IMR-90 (cell line): ENCODE measurements around the gene KNTC1. TPM values are rescaled to one million over a fixed set of nuclear protein-coding genes. Genes with fewer than 3 reads are reported as not detected.

Experiments
- ATAC-seq: fragments of 200-7000 bp; cut with Tn5 transposase; 2 replicates; pipeline ENCODE4 v1.9.1; 2020; ENCODE audit warnings: low read depth, mild to moderate bottlenecking, moderate library complexity
- BruUV-seq: library from RNA; stranded (reverse); fragments of 400-500 nt; replicated peaks from 2 replicates; lab custom pipeline; 2021; lab: Mats Ljungman, UMichigan
- CTCF ChIA-PET: fragments of 300-600 bp; formaldehyde crosslinking; extraction: SDS; loops from one replicate; lab custom pipeline; 2021; ENCODE audit warnings: antibody characterized with exemption; lab: Yijun Ruan, JAX
- POLR2A ChIA-PET: fragments of 300-600 bp; sonication (Branson Sonifier 250); formaldehyde crosslinking; loops from one replicate; lab custom pipeline; 2022; ENCODE audit warnings: antibody characterized with exemption; ENCODE audit not compliant: unreplicated experiment; lab: Charles Lee
- DNase-seq: peaks from one replicate; pipeline ENCODE4 v3.0.0; 2013
- H2AFZ ChIP-seq: replicated peaks from 2 replicates; pipeline ENCODE3; 2013; ENCODE audit warnings: low read length, mild to moderate bottlenecking; ENCODE audit not compliant: poor library complexity
- H2AK5ac ChIP-seq: 2 replicates; pipeline ENCODE4 v1.6.1; 2013; ENCODE audit warnings: low read depth, low read length, inconsistent platforms
- H2AK9ac ChIP-seq: replicated peaks from 2 replicates; pipeline ENCODE3; 2013; ENCODE audit warnings: mild to moderate bottlenecking, low read depth, low read length, moderate library complexity; ENCODE audit not compliant: poor library complexity
- H2BK120ac ChIP-seq: 2 replicates; pipeline ENCODE4 v1.6.1; 2013; ENCODE audit warnings: low read depth, low read length, inconsistent platforms
- H2BK15ac ChIP-seq: 3 replicates; pipeline ENCODE4 v1.6.1; 2013; ENCODE audit warnings: low read depth, low read length, inconsistent platforms
- H2BK20ac ChIP-seq: 2 replicates; pipeline ENCODE4 v1.6.1; 2013; ENCODE audit warnings: low read depth, mild to moderate bottlenecking, inconsistent platforms, low read length, moderate library complexity
- H2BK5ac ChIP-seq: 2 replicates; pipeline ENCODE4 v1.6.1; 2013; ENCODE audit warnings: mild to moderate bottlenecking, low read depth, low read length, inconsistent platforms; ENCODE audit not compliant: poor library complexity, severe bottlenecking
- H3K14ac ChIP-seq: replicated peaks from 2 replicates; pipeline ENCODE4 v1.6.1; 2013; ENCODE audit warnings: low read depth, low read length, inconsistent platforms
- H3K18ac ChIP-seq: 2 replicates; pipeline ENCODE4 v1.6.1; 2013; ENCODE audit warnings: low read depth, low read length, control low read depth
- H3K23ac ChIP-seq: 2 replicates; pipeline ENCODE4 v1.6.1; 2013; ENCODE audit warnings: low read depth, low read length, inconsistent platforms
- H3K27ac ChIP-seq: 2 replicates; pipeline ENCODE4 v1.5.1; 2013; ENCODE audit warnings: mild to moderate bottlenecking, control low read depth, low read length; ENCODE audit not compliant: insufficient read depth
- H3K27me3 ChIP-seq: 2 replicates; pipeline ENCODE4 v1.6.1; 2013; ENCODE audit warnings: low read length; ENCODE audit not compliant: control insufficient read depth, insufficient read depth
- H3K36me3 ChIP-seq: 2 replicates; pipeline ENCODE4 v1.6.1; 2013; ENCODE audit warnings: low read length, mixed read lengths; ENCODE audit not compliant: control insufficient read depth, insufficient read depth
- H3K4ac ChIP-seq: 2 replicates; pipeline ENCODE4 v1.6.1; 2013; ENCODE audit warnings: low read depth, low read length, inconsistent platforms
- H3K4me1 ChIP-seq: 2 replicates; pipeline ENCODE4 v1.6.1; 2013; ENCODE audit warnings: low read length, mixed read lengths; ENCODE audit not compliant: control insufficient read depth, insufficient read depth
- H3K4me2 ChIP-seq: 2 replicates; pipeline ENCODE4 v1.6.1; 2013; ENCODE audit warnings: low read depth, mild to moderate bottlenecking, control low read depth, low read length, moderate library complexity
- H3K4me3 ChIP-seq: 2 replicates; pipeline ENCODE4 v1.5.1; 2013; ENCODE audit warnings: low read depth, mild to moderate bottlenecking, control low read depth, low read length, moderate library complexity; ENCODE audit not compliant: insufficient read depth
- H3K56ac ChIP-seq: 2 replicates; pipeline ENCODE4 v1.6.1; 2013; ENCODE audit warnings: low read length, inconsistent platforms; ENCODE audit not compliant: insufficient read depth; ENCODE audit errors: extremely low read depth
- H3K79me1 ChIP-seq, 2 experiments: 2 replicates each; pipeline ENCODE4 v1.6.1; 2013; ENCODE audit warnings: low read length in 2 of 2, inconsistent platforms in 1 of 2, low read depth in 1 of 2
- H3K9ac ChIP-seq: 2 replicates; pipeline ENCODE4 v1.6.1; 2013; ENCODE audit warnings: low read depth, low read length, control low read depth
- H3K9me1 ChIP-seq: 2 replicates; pipeline ENCODE4 v1.6.1; 2013; ENCODE audit warnings: low read length, inconsistent platforms; ENCODE audit not compliant: insufficient read depth
- H3K9me3 ChIP-seq: 2 replicates; pipeline ENCODE4 v1.6.1; 2013; ENCODE audit warnings: low read length; ENCODE audit not compliant: control insufficient read depth, insufficient read depth
- H4K20me1 ChIP-seq: 2 replicates; pipeline ENCODE4 v1.6.1; 2013; ENCODE audit warnings: low read length, inconsistent platforms; ENCODE audit not compliant: insufficient read depth
- H4K5ac ChIP-seq: 2 replicates; pipeline ENCODE4 v1.6.1; 2013; ENCODE audit warnings: mild to moderate bottlenecking, low read depth, low read length, control low read depth
- H4K8ac ChIP-seq, 2 experiments: 2 replicates each; pipeline ENCODE4 v1.6.1; 2013; ENCODE audit warnings: low read depth in 2 of 2, low read length in 2 of 2, control low read depth in 1 of 2, inconsistent platforms in 1 of 2
- H4K91ac ChIP-seq: 2 replicates; pipeline ENCODE4 v1.6.1; 2013; ENCODE audit warnings: low read depth, low read length, inconsistent platforms; ENCODE audit not compliant: insufficient read depth
- BHLHE40 ChIP-seq: fragments of 150-350 bp; IDR thresholded peaks from 2 replicates; pipeline ENCODE4 v1.6.1; 2016; ENCODE audit warnings: mild to moderate bottlenecking, low read depth, low read length
- CEBPB ChIP-seq: IDR thresholded peaks from 2 replicates; pipeline ENCODE4 v1.6.1; 2012; ENCODE audit warnings: low read depth, low read length, improper control_type of control experiment
- CHD1 ChIP-seq: IDR thresholded peaks from 2 replicates; pipeline ENCODE4 v1.6.1; 2012; ENCODE audit warnings: low read depth, low read length, improper control_type of control experiment
- FOS ChIP-seq: fragments of 150-350 bp; IDR thresholded peaks from 2 replicates; pipeline ENCODE4 v1.6.1; 2016; ENCODE audit warnings: low read depth, low read length
- MAFK ChIP-seq: IDR thresholded peaks from 2 replicates; pipeline ENCODE4 v1.6.1; 2012; ENCODE audit warnings: low read depth, low read length, improper control_type of control experiment
- MXI1 ChIP-seq: IDR thresholded peaks from 2 replicates; pipeline ENCODE4 v1.6.1; 2012; ENCODE audit warnings: low read depth, mild to moderate bottlenecking, low read length, moderate library complexity, borderline replicate concordance
- RAD21 ChIP-seq: IDR thresholded peaks from 2 replicates; pipeline ENCODE4 v1.6.1; 2012; ENCODE audit warnings: low read length, improper control_type of control experiment
- WGBS, 2 experiments: methylation state at CpG; one replicate each; pipeline versions ENCODE4 v1.1.5 to v1.1.7; 2013; ENCODE audit warnings: missing lambda C conversion rate in 2 of 2; ENCODE audit not compliant: insufficient read length in 1 of 2; ENCODE audit errors: extremely low coverage in 2 of 2; 5-methylcytosine and 5-hydroxymethylcytosine counted together
- dilution Hi-C: fragments of 300-500 bp; cut with HindIII; formaldehyde crosslinking; loops from one replicate; pipeline ENCODE4 v1.14.3; 2018; ENCODE audit warnings: low sequenced_read_pairs; ENCODE audit not compliant: unreplicated experiment
- in situ Hi-C: fragments of 300-500 bp; cut with MboI; formaldehyde crosslinking; loops from 3 replicates; pipeline ENCODE4 v1.14.3; 2019; ENCODE audit warnings: low sequenced_read_pairs, inconsistent platforms, mixed read lengths
- intact Hi-C: fragments of 100-400 bp; cut with micrococcal nuclease; formaldehyde crosslinking; loops from 2 replicates; pipeline ENCODE4 v1.10.0; 2022
- polyA plus RNA-seq, 3 experiments: library from polyadenylated mRNA; depleted of rRNA; stranded (reverse); fragments of >200 nt; gene quantifications; 2 replicates each; pipeline ENCODE4 v1.2.3, GENCODE V29; 2012; ENCODE audit warnings: low replicate concordance in 1 of 3
- total RNA-seq: library from RNA; depleted of rRNA; stranded (reverse); fragments of >200 nt; gene quantifications from 2 replicates; pipeline ENCODE4 v1.2.3, GENCODE V29; 2012
- TF ChIP-seq, protein P1 (sequence below): fragments of 150-350 bp; IDR thresholded peaks from 2 replicates; pipeline ENCODE4 v1.6.1; 2016; ENCODE audit warnings: low read depth, mild to moderate bottlenecking, low read length, moderate library complexity, borderline replicate concordance
- TF ChIP-seq, protein P2 (sequence below): fragments of 150-350 bp; IDR thresholded peaks from 2 replicates; pipeline ENCODE4 v1.6.1; 2017; ENCODE audit warnings: mild to moderate bottlenecking, antibody characterized with exemption, low read length, low read depth

The KNTC1 gene
- total and polyA plus RNA-seq, 2 of the 4 experiments (the other 2 are of a cell fraction) = 16.6 to 23.7 TPM

DNA sequence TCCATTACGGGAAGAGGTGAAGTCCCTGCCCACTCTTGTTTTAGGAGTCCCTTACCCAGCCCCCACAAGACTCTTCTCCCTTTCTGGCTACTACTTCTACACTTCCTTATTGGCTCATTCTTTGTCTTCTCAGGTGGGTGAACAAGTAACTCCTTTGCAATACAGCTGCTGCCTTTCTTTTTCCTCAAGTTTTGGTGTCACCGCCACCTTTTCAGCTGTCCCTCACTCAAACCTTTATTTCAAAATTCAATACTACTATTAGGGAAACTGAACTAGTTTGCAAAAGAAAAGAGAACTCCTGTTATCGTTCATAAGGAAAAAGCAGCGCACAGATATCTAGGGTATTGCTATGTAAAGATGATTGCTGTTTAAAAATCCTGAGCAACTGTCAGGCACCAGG is 6.4 kb upstream of the KNTC1 start:
- 100% methylated on average over 1 of the region's 4 CpGs; no CpG with 5 or more reads in 1 of the 2 experiments for WGBS, 2 experiments
- H4K5ac ChIP-seq = no peak overlapping the region
- intact Hi-C loops (no loop called here), in situ Hi-C loops (no loop called here), dilution Hi-C loops (no loop called here)
- POLR2A ChIA-PET = no interaction called here
- peaks cover 5% of the 10 kb centered on the region for H3K9me1 ChIP-seq
- 0 out of 2 replicates have a peak, but pooled peaks cover 2% of the 10 kb centered on the region for H3K9me3 ChIP-seq
- H3K14ac ChIP-seq = no peak overlapping the region
- no peak overlapping the region for H4K91ac ChIP-seq
- no peak overlapping the region for H2BK20ac ChIP-seq
- no peak overlapping the region for H2AFZ ChIP-seq
- no peak overlapping the region for H2BK15ac ChIP-seq
- no peak overlapping the region for H2BK120ac ChIP-seq
- H3K56ac ChIP-seq = no peak overlapping the region
- 0 out of 2 replicates have a peak overlapping the region, but pooled peaks have one; percentile 24 for H3K23ac ChIP-seq
- H3K36me3 ChIP-seq = peaks cover 40% of the 10 kb centered on the region
- no peak overlapping the region for H3K4me3 ChIP-seq
- no peak overlapping the region for H3K4me2 ChIP-seq
- no peak overlapping the region for H3K18ac ChIP-seq
- peaks cover 83% of the 10 kb centered on the region for H4K20me1 ChIP-seq
- no peak overlapping the region for H2AK5ac ChIP-seq
- no peak overlapping the region for H3K4ac ChIP-seq
- no peak overlapping the region for H2AK9ac ChIP-seq
- H3K9ac ChIP-seq = no peak overlapping the region
- TF ChIP-seq MAFK (no peak), BHLHE40 (no peak), CEBPB (no peak), FOS (no peak), MXI1 (no peak), CHD1 (no peak), RAD21 (no peak)
- TF ChIP-seq, protein P1, sequence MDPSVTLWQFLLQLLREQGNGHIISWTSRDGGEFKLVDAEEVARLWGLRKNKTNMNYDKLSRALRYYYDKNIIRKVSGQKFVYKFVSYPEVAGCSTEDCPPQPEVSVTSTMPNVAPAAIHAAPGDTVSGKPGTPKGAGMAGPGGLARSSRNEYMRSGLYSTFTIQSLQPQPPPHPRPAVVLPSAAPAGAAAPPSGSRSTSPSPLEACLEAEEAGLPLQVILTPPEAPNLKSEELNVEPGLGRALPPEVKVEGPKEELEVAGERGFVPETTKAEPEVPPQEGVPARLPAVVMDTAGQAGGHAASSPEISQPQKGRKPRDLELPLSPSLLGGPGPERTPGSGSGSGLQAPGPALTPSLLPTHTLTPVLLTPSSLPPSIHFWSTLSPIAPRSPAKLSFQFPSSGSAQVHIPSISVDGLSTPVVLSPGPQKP = no peak
- TF ChIP-seq, protein P2, sequence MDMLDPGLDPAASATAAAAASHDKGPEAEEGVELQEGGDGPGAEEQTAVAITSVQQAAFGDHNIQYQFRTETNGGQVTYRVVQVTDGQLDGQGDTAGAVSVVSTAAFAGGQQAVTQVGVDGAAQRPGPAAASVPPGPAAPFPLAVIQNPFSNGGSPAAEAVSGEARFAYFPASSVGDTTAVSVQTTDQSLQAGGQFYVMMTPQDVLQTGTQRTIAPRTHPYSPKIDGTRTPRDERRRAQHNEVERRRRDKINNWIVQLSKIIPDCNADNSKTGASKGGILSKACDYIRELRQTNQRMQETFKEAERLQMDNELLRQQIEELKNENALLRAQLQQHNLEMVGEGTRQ = no peak
- DNase-seq (no peak), ATAC-seq (no peak)
- H3K27me3 ChIP-seq = no peaks in the 10 kb centered on the region
- CTCF ChIA-PET = interaction anchor here (0.7 kb wide), 1 partner anchor 11 kb away, joined by 3 read pairs; no protein-coding TSS in a partner anchor
- H3K4me1 ChIP-seq = peaks cover 8% of the 10 kb centered on the region
- H2BK5ac ChIP-seq = no peak overlapping the region
- H3K79me1 ChIP-seq = peaks cover 18 to 44% of the 10 kb centered on the region in 2 experiments
- H3K27ac ChIP-seq = no peak overlapping the region
- H4K8ac ChIP-seq = no peak overlapping the region
- BruUV-seq = no TSS peak
